Thyroid gland (tissue), 4 donors: ENCODE measurements around the gene MRNIP. TPM values are rescaled to one million over a fixed set of nuclear protein-coding genes. Genes with fewer than 3 reads are reported as not detected.

Experiments
- DNase-seq, 2 donors: peaks; one replicate each; pipeline ENCODE4 v3.0.0-alpha.2; 2019
- H3K27ac ChIP-seq, 3 donors: fragments of 200-600 bp; sonication (generic); 1 replicate in 2 of 3; 2 replicates in 1 of 3; pipeline ENCODE4 v1.5.1; 2016 to 2019; ENCODE audit warnings: mild to moderate bottlenecking in 1 of 3, moderate library complexity in 1 of 3
- H3K27me3 ChIP-seq: fragments of 200-600 bp; sonication (generic); one replicate; pipeline ENCODE4 v1.5.1; 2019
- H3K36me3 ChIP-seq, 2 donors: fragments of 200-600 bp; sonication (generic); one replicate each; pipeline ENCODE4 v1.5.1; 2016 to 2019
- H3K4me1 ChIP-seq, 2 donors: fragments of 200-600 bp; sonication (generic); one replicate each; pipeline ENCODE4 v1.5.1; 2017 to 2019
- H3K4me3 ChIP-seq, 3 donors: fragments of 200-600 bp; sonication (generic); replicated peaks in 1 of 3; 1 replicate in 2 of 3; 2 replicates in 1 of 3; pipeline ENCODE4 v1.5.1; 2016; ENCODE audit warnings: mild to moderate bottlenecking in 1 of 3
- H3K9me3 ChIP-seq: fragments of 200-600 bp; sonication (generic); one replicate; pipeline ENCODE4 v1.5.1; 2017
- CTCF ChIP-seq, 6 experiments: fragments of 200-600 bp in 3 of 6; fragments of 450-650 bp in 3 of 6; sonication (generic) in 3 of 6; IDR thresholded peaks; one replicate each; pipeline ENCODE4 v1.5.1; 2016 to 2019; ENCODE audit warnings: antibody characterized with exemption in 6 of 6, mild to moderate bottlenecking in 2 of 6, inconsistent platforms in 1 of 6, moderate library complexity in 1 of 6
- POLR2A ChIP-seq, 2 donors: fragments of 450-650 bp; IDR thresholded peaks; one replicate each; pipeline ENCODE4 v1.6.1; 2017; ENCODE audit warnings: antibody characterized with exemption in 2 of 2, mild to moderate bottlenecking in 2 of 2, moderate library complexity in 1 of 2
- WGBS, 2 donors: methylation state at CpG; one replicate each; pipeline ENCODE4 v1.1.5; 2017; 5-methylcytosine and 5-hydroxymethylcytosine counted together
- intact Hi-C: fragments of 100-400 bp; cut with DNase I; formaldehyde crosslinking; loops from one replicate; pipeline ENCODE4 v1.15.1; 2023
- total RNA-seq, 4 donors: library from RNA; depleted of rRNA; stranded (reverse); fragments of >200 nt; gene quantifications; one replicate each; pipeline ENCODE4 v1.2.3, GENCODE V29; 2016

The MRNIP gene
- total RNA-seq, 4 donors from 2014 or later = 37.1 to 68.2 (median 52.1) TPM

DNA sequence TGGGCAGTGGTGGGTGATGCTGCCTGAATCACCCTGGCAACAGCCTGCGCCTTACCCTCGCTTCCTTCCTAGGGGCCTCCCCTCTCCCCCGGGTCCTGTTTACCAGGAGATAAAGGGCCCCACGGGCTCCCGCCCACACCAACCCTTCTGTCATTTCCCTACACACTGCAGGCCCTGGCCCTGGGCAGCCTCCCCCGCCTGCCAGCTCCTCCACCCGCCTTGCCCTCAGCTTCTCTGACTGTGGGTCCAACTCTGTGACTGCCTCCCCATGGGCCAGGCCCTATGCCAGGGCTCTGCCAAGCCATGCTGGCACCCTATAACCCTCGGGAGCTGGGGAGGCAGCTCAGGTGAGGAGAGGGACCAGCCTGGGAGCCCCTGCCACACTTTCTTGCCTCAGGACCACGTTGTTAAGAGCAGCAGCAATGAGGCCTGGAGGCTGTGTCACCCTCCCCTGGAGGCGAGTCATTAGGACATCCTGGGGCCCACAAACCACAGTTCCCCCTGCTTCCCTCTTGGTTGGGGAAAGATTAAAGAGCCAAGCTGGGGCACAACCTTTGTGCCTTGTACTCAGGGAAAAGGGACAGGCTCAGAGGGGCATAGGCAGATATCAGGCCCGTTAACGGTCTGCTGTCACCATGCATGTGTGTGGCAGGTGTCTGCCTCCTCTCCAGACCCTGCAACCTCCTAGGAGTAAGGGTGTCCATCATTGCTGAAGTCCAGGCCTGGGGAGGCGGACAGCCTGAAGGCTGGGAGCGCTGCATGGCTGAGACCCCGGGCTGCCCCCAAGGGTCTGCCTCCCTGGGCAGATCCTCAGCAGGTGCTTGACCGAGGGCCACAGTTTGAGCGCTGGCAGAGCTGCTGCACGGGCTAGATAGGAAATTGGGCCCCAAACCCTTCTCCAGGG, 54.7 kb downstream of the MRNIP start:
- Histone ChIP-seq H3K27ac (no peak overlapping the region), H3K27me3 (no peaks in the 10 kb centered on the region), H3K4me1 (peaks cover 13 to 42% of the 10 kb centered on the region in 2 donors), H3K9me3 (no peaks in the 10 kb centered on the region), H3K36me3 (peaks cover 10 to 24% of the 10 kb centered on the region in 2 donors), H3K4me3 (no peak overlapping the region)
- intact Hi-C loops = loop anchor here (5.0 kb wide), 1 partner anchor 103 kb away; the partner anchor contains the start of gene TBC1D9B
- DNase-seq = no peak
- TF ChIP-seq CTCF (IDR thresholded peaks at IDR 0.05) (no peak), POLR2A (IDR thresholded peaks at IDR 0.05) (no peak)
- 69 to 79% methylated on average over 10 to 16 of the region's 18 CpGs for WGBS, 2 donors

GRCh38 chr5:179802950-179803562, 55.6 kb downstream of the MRNIP start:
- DNase-seq = no peak
- no peaks in the 10 kb centered on the region for H3K27me3 ChIP-seq
- peaks cover 13 to 42% of the 10 kb centered on the region in 2 donors for H3K4me1 ChIP-seq
- H3K9me3 ChIP-seq = no peaks in the 10 kb centered on the region
- no peak overlapping the region for H3K4me3 ChIP-seq
- peaks cover 18 to 32% of the 10 kb centered on the region in 2 donors for H3K36me3 ChIP-seq
- peak overlapping the region in 1 of 3 donors; percentile 24 for H3K27ac ChIP-seq
- TF ChIP-seq CTCF (IDR thresholded peaks at IDR 0.05) (no peak), POLR2A (IDR thresholded peaks at IDR 0.05) (no peak)
- WGBS, 2 donors = 81% methylated on average over 8 to 11 of the region's 11 CpGs
- intact Hi-C loops = loop anchor here (5.0 kb wide), 1 partner anchor 104 kb away; the partner anchor contains the start of gene TBC1D9B

DNA sequence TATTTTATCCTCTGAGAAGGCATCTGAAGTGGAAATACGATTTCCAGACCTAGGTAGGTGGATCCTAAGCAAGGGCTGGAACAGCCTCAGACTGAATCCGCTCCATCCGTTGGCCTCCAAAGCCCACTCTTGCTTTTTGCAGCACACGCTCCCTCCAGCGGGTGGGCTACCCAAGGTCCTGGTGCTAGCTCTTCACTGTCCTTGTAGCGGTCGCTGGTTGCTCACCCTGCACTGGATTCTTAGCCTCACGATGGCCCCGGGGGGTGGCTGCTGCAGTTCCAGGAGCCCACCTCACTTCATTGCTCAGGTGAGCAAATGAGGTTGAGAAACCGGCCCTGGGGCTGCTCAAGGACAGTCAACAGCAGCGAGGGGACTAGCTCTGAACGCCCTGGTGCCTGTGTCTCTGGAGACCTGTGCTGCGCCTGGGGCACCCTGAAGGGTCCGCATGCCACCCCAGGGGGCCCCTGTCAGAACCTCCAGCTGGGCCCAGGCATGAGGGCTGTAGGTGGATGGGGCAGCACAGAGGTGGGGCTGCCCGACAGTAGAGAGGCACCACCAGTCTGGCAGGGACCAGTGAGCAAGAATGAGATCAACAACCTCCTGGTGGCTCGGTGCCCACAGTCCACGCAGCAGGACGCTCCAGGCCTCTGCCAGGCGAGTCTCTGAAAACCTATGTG, 56.3 kb downstream of the MRNIP start:
- H3K4me3 ChIP-seq = no peak overlapping the region
- H3K27me3 ChIP-seq = no peaks in the 10 kb centered on the region
- peak; percentile 85 to 87 for DNase-seq
- peak overlapping the region in 1 of 3 donors; percentile 24 for H3K27ac ChIP-seq
- 52 to 75% methylated on average over 14 to 16 of the region's 19 CpGs for WGBS, 2 donors
- no peaks in the 10 kb centered on the region for H3K9me3 ChIP-seq
- peaks cover 13 to 37% of the 10 kb centered on the region in 2 donors for H3K4me1 ChIP-seq
- intact Hi-C loops = loop anchor here (5.0 kb wide), 1 partner anchor 105 kb away; the partner anchor contains the start of gene TBC1D9B
- peaks cover 24 to 39% of the 10 kb centered on the region in 2 donors for H3K36me3 ChIP-seq
- no peak for TF ChIP-seq CTCF (IDR thresholded peaks at IDR 0.05)

DNA sequence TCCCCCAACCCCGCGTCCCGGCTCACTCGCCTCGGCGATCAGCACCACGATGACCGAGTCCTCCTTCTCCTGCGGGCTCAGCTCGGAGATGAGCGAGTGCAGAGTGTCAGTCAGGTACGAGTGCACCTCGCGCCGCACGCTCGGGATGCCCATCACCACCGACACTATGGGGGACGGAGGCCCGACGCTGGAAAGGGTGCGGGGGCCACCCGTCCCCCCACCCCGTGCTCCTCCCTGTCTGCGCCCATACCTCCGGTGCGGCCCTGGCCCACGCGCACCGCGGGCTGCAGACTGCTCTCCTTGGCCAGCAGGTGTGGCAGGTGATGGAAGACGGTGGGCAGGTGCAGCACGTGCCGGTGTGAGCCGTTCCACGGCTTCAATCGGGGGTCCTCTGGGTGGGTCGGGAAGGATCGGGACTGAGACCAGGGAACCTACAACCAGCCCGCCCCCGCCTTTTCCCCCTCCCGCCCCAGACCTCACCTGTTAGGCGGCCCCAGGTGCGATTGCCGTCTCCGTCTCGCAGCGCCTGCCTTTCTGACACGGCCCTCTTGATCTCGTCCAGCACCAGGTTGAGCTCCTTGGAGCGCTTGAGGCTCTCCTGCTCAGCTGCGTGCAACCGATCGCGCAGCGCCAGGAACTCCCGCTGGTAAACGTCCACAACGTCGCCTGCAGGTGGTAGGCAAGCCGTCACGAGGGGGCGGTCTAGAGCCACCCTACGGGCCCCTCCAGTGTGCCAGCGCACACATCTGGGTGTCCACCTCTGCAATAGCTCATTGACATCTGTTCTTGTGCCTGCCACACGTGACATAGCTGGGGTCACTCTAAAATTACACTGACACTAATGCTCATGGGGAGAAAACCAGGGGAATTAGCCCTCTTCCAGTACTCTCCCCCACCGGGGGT, 57.1 kb downstream of the MRNIP start:
- H3K4me3 ChIP-seq = no peak overlapping the region
- intact Hi-C loops = loop anchor here (5.0 kb wide), 1 partner anchor 106 kb away; the partner anchor contains the start of gene TBC1D9B
- DNase-seq = peak; percentile 89 to 92
- WGBS, 2 donors = 60 to 62% methylated on average over 31 to 41 of the region's 67 CpGs
- H3K27me3 ChIP-seq = no peaks in the 10 kb centered on the region
- H3K4me1 ChIP-seq = peaks cover 15 to 42% of the 10 kb centered on the region in 2 donors
- H3K9me3 ChIP-seq = no peaks in the 10 kb centered on the region
- no peak for TF ChIP-seq POLR2A (IDR thresholded peaks at IDR 0.05)
- TF ChIP-seq CTCF (IDR thresholded peaks at IDR 0.05) = peak; percentile 28 to 81 (median 64)
- no peak overlapping the region for H3K27ac ChIP-seq
- peaks cover 24 to 41% of the 10 kb centered on the region in 2 donors for H3K36me3 ChIP-seq
